ENCODE results near the gene CPT1C.

GRCh38 chr19:49749055-49749716 lies 58.3 kb downstream of the CPT1C start:
- TF ChIP-seq SMC3 (IDR thresholded peaks at IDR 0.05; ENCODE audit: low read depth, low read length), result no peak
- no peak for TF ChIP-seq CTCF (conservative IDR thresholded peaks at IDR 0.05; ENCODE audit: low read depth, low read length)
- no peak for TF ChIP-seq POLR2A (IDR thresholded peaks at IDR 0.05; ENCODE audit: low read depth, low read length)
- no peak for TF ChIP-seq FOS (IDR thresholded peaks at IDR 0.05; ENCODE audit: low read depth, low read length)
- no peak for TF ChIP-seq MAFK (IDR thresholded peaks at IDR 0.05; ENCODE audit: low read depth, low read length)
- no peak for TF ChIP-seq ELK1 (IDR thresholded peaks at IDR 0.05; ENCODE audit: borderline replicate concordance, low read depth, low read length)
- no peak for TF ChIP-seq CHD1 (IDR thresholded peaks at IDR 0.05; ENCODE audit: low read depth, low read length)
- TF ChIP-seq MAZ (IDR thresholded peaks at IDR 0.05; ENCODE audit: borderline replicate concordance, low read depth, low read length), result no peak
- no peak for TF ChIP-seq RAD21 (IDR thresholded peaks at IDR 0.05; ENCODE audit: low read length)
- TF ChIP-seq MXI1 (IDR thresholded peaks at IDR 0.05; ENCODE audit: borderline replicate concordance, low read depth, low read length), result no peak
